A673 (cell line): ENCODE results near the gene PCTP. TPM values are rescaled to one million over a fixed set of nuclear protein-coding genes. Genes with fewer than 3 reads are reported as not detected.

Experiments used
- BruUV-seq: library from RNA; stranded (reverse); fragments of 400-500 nt; replicated peaks from 2 replicates; lab custom pipeline; 2021; lab: Mats Ljungman, UMichigan
- CTCF ChIA-PET: fragments of 300-600 bp; sonication (Branson Sonifier 250); formaldehyde crosslinking; loops from one replicate; lab custom pipeline; 2022; ENCODE audit warnings: antibody characterized with exemption; lab: Charles Lee
- POLR2A ChIA-PET: fragments of 300-600 bp; sonication (Branson Sonifier 250); formaldehyde crosslinking; loops from one replicate; lab custom pipeline; 2022; ENCODE audit warnings: antibody characterized with exemption; ENCODE audit not compliant: low non-redundant PET; lab: Charles Lee
- DNase-seq: peaks from one replicate; pipeline ENCODE4 v3.0.0-alpha.2; 2015; ENCODE audit warnings: low spot score
- H3K27ac ChIP-seq: fragments of 200-600 bp; sonication (generic); 2 replicates; pipeline ENCODE4 v1.5.1; 2016; ENCODE audit warnings: mixed run types, low read depth, mild to moderate bottlenecking, mixed read lengths, antibody characterized with exemption, low read length; ENCODE audit not compliant: poor library complexity, severe bottlenecking
- H3K27me3 ChIP-seq: fragments of 200-600 bp; sonication (generic); replicated peaks from 2 replicates; pipeline ENCODE4 v1.6.1; 2017; ENCODE audit warnings: mixed run types, low read depth, mild to moderate bottlenecking, mixed read lengths, antibody characterized with exemption, low read length; ENCODE audit not compliant: insufficient read depth, poor library complexity
- H3K36me3 ChIP-seq: fragments of 200-600 bp; sonication (generic); 2 replicates; pipeline ENCODE4 v1.6.1; 2016; ENCODE audit warnings: mixed run types, mild to moderate bottlenecking, mixed read lengths, antibody characterized with exemption, low read length; ENCODE audit not compliant: insufficient read depth, poor library complexity, severe bottlenecking
- H3K4me1 ChIP-seq: fragments of 200-600 bp; sonication (generic); 2 replicates; pipeline ENCODE4 v1.6.1; 2017; ENCODE audit warnings: mixed run types, mild to moderate bottlenecking, mixed read lengths, antibody characterized with exemption, low read length; ENCODE audit not compliant: insufficient read depth, poor library complexity, severe bottlenecking
- H3K4me3 ChIP-seq: fragments of 200-600 bp; sonication (generic); 2 replicates; pipeline ENCODE4 v1.5.1; 2016; ENCODE audit warnings: low read depth, mixed run types, mild to moderate bottlenecking, mixed read lengths, low read length; ENCODE audit not compliant: poor library complexity, severe bottlenecking
- H3K9me3 ChIP-seq: fragments of 200-600 bp; sonication (generic); 2 replicates; pipeline ENCODE4 v1.6.1; 2016; ENCODE audit warnings: mixed run types, low read depth, mild to moderate bottlenecking, mixed read lengths, antibody characterized with exemption, low read length; ENCODE audit not compliant: poor library complexity, severe bottlenecking
- EZH2 ChIP-seq: fragments of 200-600 bp; sonication (generic); IDR thresholded peaks from 2 replicates; pipeline ENCODE4 v1.6.1; 2017; ENCODE audit warnings: borderline replicate concordance, low read depth, mild to moderate bottlenecking, mixed read lengths, antibody characterized with exemption, low read length; ENCODE audit not compliant: poor library complexity, severe bottlenecking
- intact Hi-C: fragments of 100-400 bp; cut with micrococcal nuclease; formaldehyde crosslinking; loops from one replicate; pipeline ENCODE4 v1.10.0; 2022; ENCODE audit not compliant: unreplicated experiment
- total RNA-seq: library from RNA; stranded (reverse); gene quantifications from 2 replicates; pipeline ENCODE4 v1.2.3, GENCODE V29; 2021
- TF ChIP-seq, protein P1 (sequence below): fragments of 300-800, 200-600 bp; sonication (generic); conservative IDR thresholded peaks from 2 replicates; pipeline ENCODE4 v1.5.1; 2017; ENCODE audit warnings: low read depth, mild to moderate bottlenecking, antibody characterized with exemption, low read length, moderate library complexity, mixed read lengths

The PCTP gene
- total RNA-seq, 1 experiment from 2014 or later, result 6.4 TPM

GRCh38 chr17:55727920-55728319 is 22.9 kb upstream of the PCTP start:
- no peak overlapping the region for H3K27ac ChIP-seq
- intact Hi-C loops, result no loop called here
- TF ChIP-seq EZH2, result no peak
- TF ChIP-seq, protein P1, sequence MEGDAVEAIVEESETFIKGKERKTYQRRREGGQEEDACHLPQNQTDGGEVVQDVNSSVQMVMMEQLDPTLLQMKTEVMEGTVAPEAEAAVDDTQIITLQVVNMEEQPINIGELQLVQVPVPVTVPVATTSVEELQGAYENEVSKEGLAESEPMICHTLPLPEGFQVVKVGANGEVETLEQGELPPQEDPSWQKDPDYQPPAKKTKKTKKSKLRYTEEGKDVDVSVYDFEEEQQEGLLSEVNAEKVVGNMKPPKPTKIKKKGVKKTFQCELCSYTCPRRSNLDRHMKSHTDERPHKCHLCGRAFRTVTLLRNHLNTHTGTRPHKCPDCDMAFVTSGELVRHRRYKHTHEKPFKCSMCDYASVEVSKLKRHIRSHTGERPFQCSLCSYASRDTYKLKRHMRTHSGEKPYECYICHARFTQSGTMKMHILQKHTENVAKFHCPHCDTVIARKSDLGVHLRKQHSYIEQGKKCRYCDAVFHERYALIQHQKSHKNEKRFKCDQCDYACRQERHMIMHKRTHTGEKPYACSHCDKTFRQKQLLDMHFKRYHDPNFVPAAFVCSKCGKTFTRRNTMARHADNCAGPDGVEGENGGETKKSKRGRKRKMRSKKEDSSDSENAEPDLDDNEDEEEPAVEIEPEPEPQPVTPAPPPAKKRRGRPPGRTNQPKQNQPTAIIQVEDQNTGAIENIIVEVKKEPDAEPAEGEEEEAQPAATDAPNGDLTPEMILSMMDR, result no peak

DNA sequence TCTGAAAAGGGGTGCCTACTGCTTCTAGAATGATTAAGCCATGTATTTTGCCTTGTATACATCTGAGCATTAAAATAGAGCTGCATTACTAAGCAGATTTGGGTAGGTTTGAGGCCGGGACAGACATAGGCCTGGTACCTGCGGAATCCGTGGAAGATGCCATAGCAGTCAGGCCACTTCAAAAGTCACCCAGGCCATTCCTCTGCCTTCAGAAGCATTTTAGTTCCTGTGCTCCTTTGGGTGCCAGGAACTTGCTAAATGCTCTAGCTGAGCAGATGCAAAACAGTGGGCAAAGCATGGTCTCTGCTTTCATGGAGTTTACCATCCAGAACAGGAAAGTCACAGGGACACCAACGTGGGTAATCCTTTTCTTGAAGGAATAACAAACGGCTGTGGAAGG is 22.5 kb upstream of the PCTP start:
- H3K36me3 ChIP-seq, result no peaks in the 10 kb centered on the region
- CTCF ChIA-PET, result no interaction called here
- H3K4me3 ChIP-seq, result no peak overlapping the region
- POLR2A ChIA-PET, result no interaction called here
- H3K27me3 ChIP-seq, result no peaks in the 10 kb centered on the region
- no peak overlapping the region for H3K27ac ChIP-seq
- peaks cover 78% of the 10 kb centered on the region for H3K4me1 ChIP-seq
- BruUV-seq, result no TSS peak
- intact Hi-C loops, result no loop called here
- no peaks in the 10 kb centered on the region for H3K9me3 ChIP-seq
- TF ChIP-seq, protein P1, result no peak
- no peak for TF ChIP-seq EZH2
- DNase-seq, result no peak

More at GRCh38 chr17:55727920-55728319, 22.9 kb upstream of the PCTP start:
- no peak overlapping the region for H3K4me3 ChIP-seq
- no peak for DNase-seq
- no peaks in the 10 kb centered on the region for H3K36me3 ChIP-seq
- H3K9me3 ChIP-seq, result no peaks in the 10 kb centered on the region
- BruUV-seq, result no TSS peak
- H3K4me1 ChIP-seq, result peaks cover 78% of the 10 kb centered on the region
- no peaks in the 10 kb centered on the region for H3K27me3 ChIP-seq
- ChIA-PET POLR2A (no interaction called here), CTCF (no interaction called here)

DNA sequence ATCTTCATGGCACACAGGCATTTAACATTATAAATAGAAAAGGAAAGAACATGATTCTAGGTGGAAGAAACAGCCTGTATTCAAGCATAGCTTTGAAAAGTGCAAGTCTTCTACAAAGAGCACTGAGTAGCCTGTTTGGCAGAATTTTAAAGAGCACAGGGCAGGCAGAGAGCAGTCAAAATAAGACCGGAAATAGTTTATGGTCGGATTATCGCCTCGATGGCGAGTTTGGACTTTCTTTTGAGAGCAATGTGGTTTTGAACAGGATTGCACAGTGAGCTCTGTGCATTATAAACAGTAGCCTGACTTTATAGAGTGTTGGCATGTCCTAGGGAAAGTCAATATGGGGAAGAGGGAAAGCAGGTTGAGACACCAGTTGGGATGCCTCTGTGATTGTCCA is 22.0 kb upstream of the PCTP start:
- DNase-seq, result no peak
- POLR2A ChIA-PET, result no interaction called here
- H3K9me3 ChIP-seq, result no peaks in the 10 kb centered on the region
- peaks cover 78% of the 10 kb centered on the region for H3K4me1 ChIP-seq
- no TSS peak for BruUV-seq
- no peak overlapping the region for H3K27ac ChIP-seq
- no peak overlapping the region for H3K4me3 ChIP-seq
- TF ChIP-seq EZH2, result no peak
- TF ChIP-seq, protein P1, result no peak
- no peaks in the 10 kb centered on the region for H3K36me3 ChIP-seq
- intact Hi-C loops, result no loop called here
- H3K27me3 ChIP-seq, result no peaks in the 10 kb centered on the region
- CTCF ChIA-PET, result no interaction called here
